ENCODE data around the gene KLK5.

Gene KLK5

GRCh38 chr19:50979758-50980157 lies 26.9 kb upstream of the KLK5 start:
- TF ChIP-seq SIN3A (IDR thresholded peaks at IDR 0.05; ENCODE audit: borderline replicate concordance, insufficient read depth, low read length) (no peak), POLR2AphosphoS5 (IDR thresholded peaks at IDR 0.05; ENCODE audit: low read depth, low read length) (no peak), TAF1 (IDR thresholded peaks at IDR 0.05; ENCODE audit: borderline replicate concordance, insufficient read depth, low read length) (no peak), FOXP2 (optimal IDR thresholded peaks at IDR 0.05; ENCODE audit: borderline replicate concordance, extremely low read depth, extremely low read length, insufficient read depth) (no peak)

- TF ChIP-seq POLR2AphosphoS5 (IDR thresholded peaks at IDR 0.05; ENCODE audit: low read depth, low read length), result no peak
- TF ChIP-seq TAF1 (IDR thresholded peaks at IDR 0.05; ENCODE audit: borderline replicate concordance, insufficient read depth, low read length), result no peak
- no peak for TF ChIP-seq REST (IDR thresholded peaks at IDR 0.05; ENCODE audit: insufficient read depth in 1 of 2, low read depth in 2 of 2, low read length in 2 of 2)
- TF ChIP-seq FOXP2 (optimal IDR thresholded peaks at IDR 0.05; ENCODE audit: borderline replicate concordance, extremely low read depth, extremely low read length, insufficient read depth), result no peak
- no peak for TF ChIP-seq SIN3A (IDR thresholded peaks at IDR 0.05; ENCODE audit: borderline replicate concordance, insufficient read depth, low read length)
These were observed 26.0 kb upstream of the KLK5 start for GRCh38 chr19:50978772-50979390.

GRCh38 chr19:50977626-50978025 lies 24.8 kb upstream of the KLK5 start:
- TF ChIP-seq FOXP2 (optimal IDR thresholded peaks at IDR 0.05; ENCODE audit: borderline replicate concordance, extremely low read depth, extremely low read length, insufficient read depth) (no peak), TAF1 (IDR thresholded peaks at IDR 0.05; ENCODE audit: borderline replicate concordance, insufficient read depth, low read length) (no peak), REST (IDR thresholded peaks at IDR 0.05; ENCODE audit: insufficient read depth in 1 of 2, low read depth in 2 of 2, low read length in 2 of 2) (no peak), SIN3A (IDR thresholded peaks at IDR 0.05; ENCODE audit: borderline replicate concordance, insufficient read depth, low read length) (no peak), POLR2AphosphoS5 (IDR thresholded peaks at IDR 0.05; ENCODE audit: low read depth, low read length) (no peak)

- TF ChIP-seq FOXP2 (optimal IDR thresholded peaks at IDR 0.05; ENCODE audit: borderline replicate concordance, extremely low read depth, extremely low read length, insufficient read depth) (no peak), POLR2AphosphoS5 (IDR thresholded peaks at IDR 0.05; ENCODE audit: low read depth, low read length) (no peak), SIN3A (IDR thresholded peaks at IDR 0.05; ENCODE audit: borderline replicate concordance, insufficient read depth, low read length) (no peak), REST (IDR thresholded peaks at IDR 0.05; ENCODE audit: insufficient read depth in 1 of 2, low read depth in 2 of 2, low read length in 2 of 2) (no peak), TAF1 (IDR thresholded peaks at IDR 0.05; ENCODE audit: borderline replicate concordance, insufficient read depth, low read length) (no peak)
These were observed 22.9 kb upstream of the KLK5 start for GRCh38 chr19:50975766-50976165.

GRCh38 chr19:50974702-50975556 lies 22.1 kb upstream of the KLK5 start:
- TF ChIP-seq FOXP2 (optimal IDR thresholded peaks at IDR 0.05; ENCODE audit: borderline replicate concordance, extremely low read depth, extremely low read length, insufficient read depth) (no peak), REST (IDR thresholded peaks at IDR 0.05; ENCODE audit: insufficient read depth in 1 of 2, low read depth in 2 of 2, low read length in 2 of 2) (no peak), POLR2AphosphoS5 (IDR thresholded peaks at IDR 0.05; ENCODE audit: low read depth, low read length) (no peak), SIN3A (IDR thresholded peaks at IDR 0.05; ENCODE audit: borderline replicate concordance, insufficient read depth, low read length) (no peak), TAF1 (IDR thresholded peaks at IDR 0.05; ENCODE audit: borderline replicate concordance, insufficient read depth, low read length) (no peak)

Data from PFSK-1 (cell line).